Vagina (tissue), 2 donors: ENCODE results near the gene NPM1. TPM values are rescaled to one million over a fixed set of nuclear protein-coding genes. Genes with fewer than 3 reads are reported as not detected.

Experiments used
- DNase-seq, 2 donors: peaks; one replicate each; pipeline ENCODE4 v3.0.0-alpha.2; 2017; ENCODE audit errors: extremely low spot score in 2 of 2
- H3K27ac ChIP-seq: fragments of 200-600 bp; sonication (generic); one replicate; pipeline ENCODE4 v1.5.1; 2019
- H3K27me3 ChIP-seq: fragments of 200-600 bp; sonication (generic); one replicate; pipeline ENCODE4 v1.5.1; 2019
- H3K36me3 ChIP-seq, 2 donors: fragments of 200-600 bp; sonication (generic); one replicate each; pipeline ENCODE4 v1.5.1; 2017 to 2019
- H3K4me1 ChIP-seq: fragments of 200-600 bp; sonication (generic); one replicate; pipeline ENCODE4 v1.5.1; 2019
- H3K4me3 ChIP-seq, 2 donors: fragments of 200-600 bp; sonication (generic); 1 replicate in 1 of 2; 2 replicates in 1 of 2; pipeline ENCODE4 v1.5.1; 2016 to 2019
- H3K9me3 ChIP-seq: fragments of 200-600 bp; sonication (generic); one replicate; pipeline ENCODE4 v1.5.1; 2019
- CTCF ChIP-seq, 3 experiments: fragments of 450-650 bp in 2 of 3; fragments of 200-600 bp in 1 of 3; sonication (generic) in 1 of 3; IDR thresholded peaks; one replicate each; pipeline ENCODE4 v1.5.1; 2017 to 2019; ENCODE audit warnings: antibody characterized with exemption in 3 of 3, mild to moderate bottlenecking in 2 of 3, moderate library complexity in 2 of 3
- POLR2A ChIP-seq, 2 donors: fragments of 450-650 bp; IDR thresholded peaks; one replicate each; pipeline ENCODE4 v1.6.1; 2017; ENCODE audit warnings: antibody characterized with exemption in 2 of 2, mild to moderate bottlenecking in 2 of 2, moderate library complexity in 2 of 2
- POLR2AphosphoS5 ChIP-seq, 2 donors: sonication (generic); formaldehyde crosslinking; IDR thresholded peaks; one replicate each; pipeline ENCODE4 v1.9.0; 2017; ENCODE audit warnings: antibody characterized with exemption in 2 of 2, mild to moderate bottlenecking in 2 of 2, low read depth in 1 of 2; ENCODE audit not compliant: insufficient read depth in 1 of 2
- intact Hi-C: fragments of 100-400 bp; cut with DNase I; formaldehyde crosslinking; loops from one replicate; pipeline ENCODE4 v1.15.1; 2023
- total RNA-seq: library from RNA; depleted of rRNA; stranded (reverse); fragments of >200 nt; gene quantifications from one replicate; pipeline ENCODE4 v1.2.3, GENCODE V29; 2016

The NPM1 gene
- total RNA-seq, 1 donor from 2014 or later = 526 TPM

- Histone ChIP-seq H3K4me1 (peaks cover 17% of the 10 kb centered on the region), H3K4me3 (peak overlapping the region; percentile 41 to 54), H3K27me3 (no peaks in the 10 kb centered on the region), H3K27ac (peak overlapping the region; percentile 91), H3K9me3 (no peaks in the 10 kb centered on the region), H3K36me3 (no peaks in the 10 kb centered on the region)
- intact Hi-C loops = no loop called here
- TF ChIP-seq CTCF (IDR thresholded peaks at IDR 0.05) (no peak), POLR2AphosphoS5 (IDR thresholded peaks at IDR 0.05; ENCODE audit: insufficient read depth in 1 of 2, low read depth in 1 of 2) (no peak), POLR2A (IDR thresholded peaks at IDR 0.05) (no peak)
- DNase-seq = no peak
Measured at GRCh38 chr5:171451421-171451820, 63.8 kb downstream of the NPM1 start.

GRCh38 chr5:171453056-171453725 is 65.5 kb downstream of the NPM1 start:
- Histone ChIP-seq H3K27me3 (no peaks in the 10 kb centered on the region), H3K27ac (no peak overlapping the region), H3K4me3 (no peak overlapping the region), H3K4me1 (peaks cover 17% of the 10 kb centered on the region), H3K36me3 (no peaks in the 10 kb centered on the region), H3K9me3 (no peaks in the 10 kb centered on the region)
- no peak for TF ChIP-seq POLR2A (IDR thresholded peaks at IDR 0.05)
- no peak for TF ChIP-seq POLR2AphosphoS5 (IDR thresholded peaks at IDR 0.05; ENCODE audit: insufficient read depth in 1 of 2, low read depth in 1 of 2)
- TF ChIP-seq CTCF (IDR thresholded peaks at IDR 0.05) = no peak
- intact Hi-C loops = no loop called here
- DNase-seq = no peak

- intact Hi-C loops = no loop called here
- peaks cover 17% of the 10 kb centered on the region for H3K4me1 ChIP-seq
Measured at GRCh38 chr5:171453988-171454387, 66.3 kb downstream of the NPM1 start.

GRCh38 chr5:171454549-171454948 is 66.9 kb downstream of the NPM1 start:
- intact Hi-C loops = no loop called here
- Histone ChIP-seq H3K9me3 (no peaks in the 10 kb centered on the region), H3K27me3 (no peaks in the 10 kb centered on the region), H3K4me1 (peaks cover 17% of the 10 kb centered on the region), H3K36me3 (no peaks in the 10 kb centered on the region), H3K27ac (no peak overlapping the region), H3K4me3 (no peak overlapping the region)
- no peak for TF ChIP-seq POLR2A (IDR thresholded peaks at IDR 0.05)
- no peak for TF ChIP-seq CTCF (IDR thresholded peaks at IDR 0.05)
- no peak for TF ChIP-seq POLR2AphosphoS5 (IDR thresholded peaks at IDR 0.05; ENCODE audit: insufficient read depth in 1 of 2, low read depth in 1 of 2)
- DNase-seq = no peak

More at GRCh38 chr5:171453988-171454387, 66.3 kb downstream of the NPM1 start:
- H3K9me3 ChIP-seq = no peaks in the 10 kb centered on the region
- H3K27ac ChIP-seq = no peak overlapping the region
- H3K4me3 ChIP-seq = no peak overlapping the region
- no peaks in the 10 kb centered on the region for H3K36me3 ChIP-seq
- no peak for TF ChIP-seq POLR2AphosphoS5 (IDR thresholded peaks at IDR 0.05; ENCODE audit: insufficient read depth in 1 of 2, low read depth in 1 of 2)
- no peak for TF ChIP-seq CTCF (IDR thresholded peaks at IDR 0.05)
- TF ChIP-seq POLR2A (IDR thresholded peaks at IDR 0.05) = no peak
- H3K27me3 ChIP-seq = no peaks in the 10 kb centered on the region
- DNase-seq = no peak

GRCh38 chr5:171455522-171455921 is 67.9 kb downstream of the NPM1 start:
- peaks cover 9% of the 10 kb centered on the region for H3K4me1 ChIP-seq
- TF ChIP-seq POLR2AphosphoS5 (IDR thresholded peaks at IDR 0.05; ENCODE audit: insufficient read depth in 1 of 2, low read depth in 1 of 2) = no peak
- no peak for TF ChIP-seq CTCF (IDR thresholded peaks at IDR 0.05)
- TF ChIP-seq POLR2A (IDR thresholded peaks at IDR 0.05) = no peak
- H3K4me3 ChIP-seq = no peak overlapping the region
- H3K27ac ChIP-seq = no peak overlapping the region
- no peaks in the 10 kb centered on the region for H3K9me3 ChIP-seq
- no peaks in the 10 kb centered on the region for H3K36me3 ChIP-seq
- intact Hi-C loops = no loop called here
- DNase-seq = no peak
- no peaks in the 10 kb centered on the region for H3K27me3 ChIP-seq
